Lower leg skin (tissue), 3 donors: ENCODE results near the gene INPP4B.

Experiments
- POLR2A ChIP-seq, 2 donors: fragments of 450-650 bp; IDR thresholded peaks; one replicate each; pipeline ENCODE4 v1.6.1; 2016 to 2017; ENCODE audit warnings: antibody characterized with exemption in 2 of 2, mild to moderate bottlenecking in 1 of 2, moderate library complexity in 1 of 2
- TF ChIP-seq, protein P1 (sequence below), 3 donors: fragments of 450-650 bp; IDR thresholded peaks; one replicate each; pipeline ENCODE4 v1.5.1; 2016; ENCODE audit warnings: antibody characterized with exemption in 3 of 3, mild to moderate bottlenecking in 3 of 3, moderate library complexity in 2 of 3

DNA sequence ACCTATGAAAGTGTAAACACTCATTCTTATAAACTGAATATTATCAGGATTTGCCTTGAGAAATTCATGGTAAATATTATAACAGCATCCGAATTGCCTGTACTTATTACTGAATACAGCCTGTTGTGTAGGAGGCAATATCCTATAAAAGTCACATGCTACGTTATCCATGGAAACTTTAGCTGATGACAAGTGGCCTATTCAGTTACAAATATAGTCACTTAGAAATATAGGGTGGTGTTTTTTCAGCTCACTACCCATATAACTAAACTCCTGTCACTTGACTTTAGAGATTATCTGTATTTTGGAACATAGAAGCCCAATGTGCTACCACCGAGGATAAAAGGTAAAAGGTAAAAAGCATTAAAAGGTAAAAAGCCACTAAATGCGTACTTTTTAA, 493.4 kb downstream of the INPP4B start:
- TF ChIP-seq POLR2A (IDR thresholded peaks at IDR 0.05), result no peak
- TF ChIP-seq, protein P1, sequence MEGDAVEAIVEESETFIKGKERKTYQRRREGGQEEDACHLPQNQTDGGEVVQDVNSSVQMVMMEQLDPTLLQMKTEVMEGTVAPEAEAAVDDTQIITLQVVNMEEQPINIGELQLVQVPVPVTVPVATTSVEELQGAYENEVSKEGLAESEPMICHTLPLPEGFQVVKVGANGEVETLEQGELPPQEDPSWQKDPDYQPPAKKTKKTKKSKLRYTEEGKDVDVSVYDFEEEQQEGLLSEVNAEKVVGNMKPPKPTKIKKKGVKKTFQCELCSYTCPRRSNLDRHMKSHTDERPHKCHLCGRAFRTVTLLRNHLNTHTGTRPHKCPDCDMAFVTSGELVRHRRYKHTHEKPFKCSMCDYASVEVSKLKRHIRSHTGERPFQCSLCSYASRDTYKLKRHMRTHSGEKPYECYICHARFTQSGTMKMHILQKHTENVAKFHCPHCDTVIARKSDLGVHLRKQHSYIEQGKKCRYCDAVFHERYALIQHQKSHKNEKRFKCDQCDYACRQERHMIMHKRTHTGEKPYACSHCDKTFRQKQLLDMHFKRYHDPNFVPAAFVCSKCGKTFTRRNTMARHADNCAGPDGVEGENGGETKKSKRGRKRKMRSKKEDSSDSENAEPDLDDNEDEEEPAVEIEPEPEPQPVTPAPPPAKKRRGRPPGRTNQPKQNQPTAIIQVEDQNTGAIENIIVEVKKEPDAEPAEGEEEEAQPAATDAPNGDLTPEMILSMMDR (IDR thresholded peaks at IDR 0.05), result no peak
